Kidney (tissue), 14 donors: ENCODE measurements around the gene MYO9B. TPM values are rescaled to one million over a fixed set of nuclear protein-coding genes. Genes with fewer than 3 reads are reported as not detected.
"Not testable (repeated sequence)": the region's sequence is repeated elsewhere in the genome, so short reads cannot be mapped to it uniquely, and the experiment has no call there.

Experiments
- DNase-seq, 5 donors: peaks; one replicate each; pipeline ENCODE4 v3.0.0-alpha.2; 2013 to 2020
- FAIRE-seq: peaks from 2 replicates; lab custom pipeline; 2012; peaks lifted over from hg19 to GRCh38; lab: Jason Lieb, UNC
- H3K27ac ChIP-seq, 2 donors: one replicate each; pipeline ENCODE4 v1.7.0; 2013; ENCODE audit warnings: low read depth in 2 of 2, low read length in 2 of 2, inconsistent platforms in 1 of 2
- H3K27me3 ChIP-seq: one replicate; pipeline ENCODE4 v1.7.1; 2013; ENCODE audit warnings: low read length, inconsistent platforms; ENCODE audit not compliant: control insufficient read depth, insufficient read depth
- H3K36me3 ChIP-seq, 3 donors: one replicate each; pipeline versions ENCODE4 v1.7.0 to v1.7.1; 2013; ENCODE audit warnings: low read length in 3 of 3, control low read depth in 1 of 3, inconsistent platforms in 1 of 3; ENCODE audit not compliant: insufficient read depth in 3 of 3, control insufficient read depth in 2 of 3
- H3K4me1 ChIP-seq, 3 donors: one replicate each; pipeline versions ENCODE4 v1.7.0 to v1.7.1; 2013; ENCODE audit warnings: low read length in 3 of 3, inconsistent platforms in 1 of 3, low read depth in 1 of 3; ENCODE audit not compliant: control insufficient read depth in 2 of 3, insufficient read depth in 2 of 3
- H3K4me3 ChIP-seq, 3 donors: one replicate each; pipeline versions ENCODE4 v1.7.0 to v1.8.1; 2013; ENCODE audit warnings: low read length in 3 of 3, control low read depth in 1 of 3, inconsistent platforms in 1 of 3
- H3K9ac ChIP-seq, 3 donors: one replicate each; pipeline versions ENCODE4 v1.7.0 to v1.7.1; 2013; ENCODE audit warnings: low read length in 3 of 3, control low read depth in 1 of 3, inconsistent platforms in 1 of 3
- H3K9me3 ChIP-seq, 3 donors: one replicate each; pipeline versions ENCODE4 v1.7.0 to v1.7.1; 2013; ENCODE audit warnings: low read length in 3 of 3, control low read depth in 1 of 3, inconsistent platforms in 1 of 3; ENCODE audit not compliant: control insufficient read depth in 2 of 3, insufficient read depth in 1 of 3
- intact Hi-C: fragments of 100-400 bp; cut with DNase I; formaldehyde crosslinking; loops from one replicate; pipeline ENCODE4 v1.11.1; 2022
- polyA plus RNA-seq: library from polyadenylated mRNA; stranded (reverse); fragments of 350-450 nt; fragmentation: Illumina TruSeq; extraction: RNeasy Lipid Tissue Mini Kit (QIAGEN cat#74804); gene quantifications from one replicate; pipeline ENCODE4 v1.2.3, GENCODE V29; 2014; ENCODE audit warnings: low read depth, low replicate concordance; ENCODE audit not compliant: insufficient read depth
- total RNA-seq: library from RNA; stranded (reverse); fragmentation: NEBNext Ultra II Directional; extraction: Animal tissue kit (Norgen Biotek cat#: 25700); gene quantifications from one replicate; pipeline ENCODE4 v1.2.1, GENCODE V29; 2021
- TF ChIP-seq, protein P1 (sequence below): IDR thresholded peaks from 3 replicates; pipeline ENCODE4 v1.5.1; 2012; ENCODE audit warnings: mild to moderate bottlenecking, moderate library complexity, borderline replicate concordance; ENCODE audit not compliant: insufficient read depth; ENCODE audit errors: extremely low read depth
- donor health status: control.
- donor health status: control.
- donor health status: control.
- donor health status: control.
- donor health status: control.
- donor health status: DM: yes; HTN: yes; CAD: no.
- donor health status: Normal renal cell carcinoma (clear cell type).

Gene MYO9B
- total and polyA plus RNA-seq, 2 donors from 2014 or later, result 14.7 to 68.1 TPM

- Histone ChIP-seq H3K9ac (no peak overlapping the region), H3K4me3 (no peak overlapping the region), H3K4me1 (no peaks in the 10 kb centered on the region), H3K27me3 (no peaks in the 10 kb centered on the region), H3K27ac (no peak overlapping the region), H3K9me3 (no peaks in the 10 kb centered on the region), H3K36me3 (peaks cover 0 to 5% (median 4%) of the 10 kb centered on the region in 3 donors)
- TF ChIP-seq, protein P1, sequence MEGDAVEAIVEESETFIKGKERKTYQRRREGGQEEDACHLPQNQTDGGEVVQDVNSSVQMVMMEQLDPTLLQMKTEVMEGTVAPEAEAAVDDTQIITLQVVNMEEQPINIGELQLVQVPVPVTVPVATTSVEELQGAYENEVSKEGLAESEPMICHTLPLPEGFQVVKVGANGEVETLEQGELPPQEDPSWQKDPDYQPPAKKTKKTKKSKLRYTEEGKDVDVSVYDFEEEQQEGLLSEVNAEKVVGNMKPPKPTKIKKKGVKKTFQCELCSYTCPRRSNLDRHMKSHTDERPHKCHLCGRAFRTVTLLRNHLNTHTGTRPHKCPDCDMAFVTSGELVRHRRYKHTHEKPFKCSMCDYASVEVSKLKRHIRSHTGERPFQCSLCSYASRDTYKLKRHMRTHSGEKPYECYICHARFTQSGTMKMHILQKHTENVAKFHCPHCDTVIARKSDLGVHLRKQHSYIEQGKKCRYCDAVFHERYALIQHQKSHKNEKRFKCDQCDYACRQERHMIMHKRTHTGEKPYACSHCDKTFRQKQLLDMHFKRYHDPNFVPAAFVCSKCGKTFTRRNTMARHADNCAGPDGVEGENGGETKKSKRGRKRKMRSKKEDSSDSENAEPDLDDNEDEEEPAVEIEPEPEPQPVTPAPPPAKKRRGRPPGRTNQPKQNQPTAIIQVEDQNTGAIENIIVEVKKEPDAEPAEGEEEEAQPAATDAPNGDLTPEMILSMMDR, result no peak
- DNase-seq (no peak), FAIRE-seq (no peak)
- intact Hi-C loops, result no loop called here
Measured at GRCh38 chr19:17104679-17105078, 29.1 kb downstream of the MYO9B start.

DNA sequence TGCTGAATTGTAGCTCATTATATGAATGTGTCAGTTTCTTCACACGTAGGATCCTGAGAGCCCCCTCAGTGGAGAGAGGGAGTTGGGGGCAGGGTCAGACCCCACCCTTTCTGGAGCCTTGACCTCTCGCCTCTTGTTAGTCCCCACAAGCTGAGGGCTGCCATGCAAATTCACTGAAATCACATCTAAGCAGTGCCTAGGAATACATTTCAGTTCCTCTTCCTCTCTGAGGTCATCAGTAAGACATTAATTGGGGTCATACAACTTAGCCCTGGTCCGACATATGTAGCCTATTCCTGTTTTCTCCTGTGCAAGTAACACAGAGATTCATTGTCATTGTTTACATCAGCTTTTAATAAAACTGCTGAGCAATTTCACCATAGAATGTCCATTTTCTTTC is 30.0 kb downstream of the MYO9B start:
- no peak for DNase-seq
- Histone ChIP-seq H3K4me3 (no peak overlapping the region), H3K4me1 (no peaks in the 10 kb centered on the region), H3K9me3 (no peaks in the 10 kb centered on the region), H3K36me3 (peaks cover 0 to 5% (median 4%) of the 10 kb centered on the region in 3 donors), H3K27ac (no peak overlapping the region), H3K27me3 (no peaks in the 10 kb centered on the region), H3K9ac (no peak overlapping the region)
- TF ChIP-seq, protein P1, result no peak
- FAIRE-seq, result no peak
- intact Hi-C loops, result no loop called here

DNA sequence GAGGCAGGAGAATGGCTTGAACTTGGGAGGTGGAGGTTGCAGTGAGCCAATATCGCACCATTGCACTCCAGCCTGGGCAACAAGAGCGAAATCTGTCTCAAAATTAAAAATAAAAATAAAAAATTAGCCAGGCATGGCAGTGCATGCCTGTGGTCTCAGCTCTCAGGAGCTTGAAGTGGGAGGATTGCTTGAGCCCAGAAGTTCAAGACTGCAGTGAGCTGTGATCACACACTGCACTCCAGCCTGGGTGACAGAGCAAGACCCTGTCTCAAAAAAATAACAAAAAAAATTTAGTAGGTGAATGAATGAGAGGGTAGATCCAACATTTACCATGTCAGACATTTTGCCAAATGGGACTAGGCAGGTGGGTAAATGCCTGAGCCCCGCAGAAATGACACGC is 31.4 kb downstream of the MYO9B start:
- not testable (repeated sequence) for H3K4me1 ChIP-seq, H3K36me3 ChIP-seq, H3K9ac ChIP-seq

DNA sequence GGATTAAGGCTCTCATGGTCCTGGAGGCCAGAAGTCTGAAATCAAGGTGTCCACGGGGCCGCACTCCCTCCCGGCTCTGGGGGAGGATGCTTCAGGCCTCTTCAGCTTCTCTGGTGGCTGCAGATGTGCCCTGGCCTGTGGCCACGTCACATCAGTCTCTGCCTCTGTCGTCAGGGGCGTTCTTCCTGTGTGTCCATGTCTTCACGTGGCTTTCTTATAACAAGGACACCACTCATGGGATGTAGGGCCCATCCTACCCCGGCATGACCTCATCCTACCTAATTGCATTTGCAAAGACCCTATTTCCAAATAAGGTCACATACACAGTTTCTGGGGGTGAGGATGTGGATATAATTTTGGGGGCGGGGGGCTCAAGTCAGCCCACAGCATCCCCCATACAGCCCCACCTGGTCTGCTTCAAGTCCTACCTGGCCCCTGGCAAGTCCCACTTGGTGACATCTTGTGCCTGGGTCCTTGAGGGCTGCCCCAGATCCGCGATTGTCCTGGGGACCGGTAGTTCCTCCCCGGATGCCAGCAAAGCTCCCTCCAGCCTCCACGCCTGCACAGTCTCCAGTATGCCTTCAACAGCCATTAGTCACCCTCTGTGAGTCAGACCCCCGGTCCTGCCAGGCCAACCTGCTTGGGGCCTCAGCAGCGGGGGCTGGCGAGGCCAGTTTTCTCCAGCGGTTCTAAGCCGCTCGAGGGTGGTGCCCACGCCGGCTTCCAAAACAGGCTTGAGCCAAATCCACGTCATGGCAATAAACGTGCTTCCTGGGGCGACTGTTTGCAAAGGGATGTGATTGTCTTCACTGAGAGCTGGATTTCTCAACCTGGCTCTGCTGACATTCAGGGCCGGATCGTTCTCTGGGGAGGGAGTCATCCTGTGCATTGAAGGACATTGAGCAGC is 32.2 kb downstream of the MYO9B start:
- Histone ChIP-seq H3K9me3 (no peaks in the 10 kb centered on the region), H3K36me3 (peaks cover 0 to 5% (median 2%) of the 10 kb centered on the region in 3 donors), H3K4me1 (no peaks in the 10 kb centered on the region), H3K27me3 (no peaks in the 10 kb centered on the region), H3K4me3 (no peak overlapping the region), H3K27ac (no peak overlapping the region), H3K9ac (no peak overlapping the region)
- TF ChIP-seq, protein P1, result no peak
- intact Hi-C loops, result no loop called here
- FAIRE-seq, result no peak
- DNase-seq, result peak; percentile 55 to 94 (median 71)

More for the DNA sequence above, 31.4 kb downstream of the MYO9B start:
- intact Hi-C loops, H3K27ac ChIP-seq, H3K9me3 ChIP-seq, FAIRE-seq, H3K27me3 ChIP-seq, DNase-seq, H3K4me3 ChIP-seq: not testable (repeated sequence)
